Skeletal muscle cell (primary cell): ENCODE measurements around the gene NRDE2.

Experiments
- DNase-seq: peaks from one replicate; pipeline ENCODE4 v3.0.0-alpha.2; 2010; ENCODE audit warnings: low read depth
- H3K4me3 ChIP-seq: 2 replicates; pipeline ENCODE4 v1.5.1; 2011; ENCODE audit warnings: low read depth, mild to moderate bottlenecking, control low read depth, low read length, moderate library complexity

Gene NRDE2

DNA sequence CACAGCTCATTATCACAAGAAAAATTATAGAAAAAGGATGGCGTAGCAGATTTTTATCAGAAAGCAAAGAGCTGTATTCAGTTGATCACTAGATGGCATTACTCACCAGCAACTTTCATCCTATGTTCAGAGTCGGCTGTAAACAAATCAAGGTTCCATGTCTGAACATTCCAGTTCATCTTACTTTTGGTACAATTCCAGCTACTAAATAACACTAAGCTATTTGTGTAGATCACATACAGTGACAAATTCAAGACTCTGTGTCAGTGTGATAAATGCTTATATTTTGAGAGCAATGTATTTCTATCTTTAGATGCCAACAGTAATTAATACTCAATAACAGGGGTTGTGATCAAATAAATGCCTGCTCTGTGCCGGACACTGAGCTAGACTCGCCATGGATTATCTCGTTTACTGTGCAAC is 30.1 kb downstream of the NRDE2 start:
- DNase-seq, result peak; percentile 47
- no peak overlapping the region for H3K4me3 ChIP-seq

DNA sequence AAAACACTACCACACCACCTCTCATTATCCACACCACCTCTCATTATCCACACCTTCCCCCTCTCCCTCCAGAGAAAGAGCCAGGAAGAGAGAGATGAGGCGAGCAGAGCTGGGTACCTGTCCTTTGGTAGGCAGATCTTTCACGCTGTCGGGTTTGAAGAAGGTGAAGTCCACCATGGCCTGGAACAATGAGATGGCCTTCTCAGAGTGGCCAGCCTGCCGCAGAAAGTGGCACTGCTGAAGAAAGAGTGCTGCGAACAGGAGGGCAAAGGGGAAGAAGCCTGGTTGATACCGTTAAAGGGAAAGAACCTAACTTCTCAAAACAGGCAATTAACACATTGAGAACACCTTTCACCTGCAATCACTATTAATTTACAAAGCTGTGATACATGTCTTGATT is 30.6 kb downstream of the NRDE2 start:
- H3K4me3 ChIP-seq, result no peak overlapping the region
- no peak for DNase-seq

DNA sequence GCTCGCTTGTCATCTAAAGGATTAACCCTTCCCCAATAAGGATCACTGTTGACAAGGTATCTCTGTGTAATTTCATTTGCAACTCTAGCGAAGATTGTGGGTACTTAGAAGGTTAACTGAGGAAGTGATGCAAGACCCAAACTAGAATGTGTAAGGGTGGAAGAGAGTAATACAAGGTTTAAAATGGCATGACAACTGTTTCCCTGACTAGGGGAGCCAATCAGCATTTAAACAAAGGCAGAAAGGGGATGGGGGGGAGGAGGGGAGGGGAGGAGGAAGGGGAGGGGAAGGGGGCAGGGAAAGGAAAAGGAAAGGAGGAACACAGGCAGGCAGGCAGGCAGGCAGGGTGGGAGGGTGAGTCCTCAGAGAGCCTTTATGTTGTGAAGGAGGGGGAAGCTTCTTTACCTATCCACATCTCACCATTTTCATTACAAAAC is 31.1 kb downstream of the NRDE2 start:
- DNase-seq, result no peak
- H3K4me3 ChIP-seq, result no peak overlapping the region

DNA sequence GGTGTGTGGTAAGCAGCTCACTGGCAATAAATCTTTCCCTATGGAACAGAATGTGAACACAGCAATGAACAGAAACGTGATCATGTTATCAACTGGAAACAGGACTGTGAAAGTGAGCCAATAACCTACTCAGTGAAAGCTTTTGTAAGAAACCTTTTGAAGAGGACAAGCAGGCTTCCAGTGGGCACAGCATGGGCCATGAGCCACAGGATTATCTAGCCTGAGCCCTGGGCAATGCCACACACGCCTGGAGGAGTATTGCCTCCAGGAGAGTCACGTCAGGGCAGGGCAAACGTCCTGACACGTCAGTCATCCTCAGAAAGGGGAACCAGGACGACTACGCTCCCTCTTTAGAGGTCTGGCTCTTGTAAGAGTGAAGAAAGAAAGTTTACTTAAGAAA is 32.3 kb downstream of the NRDE2 start:
- DNase-seq, result no peak
- no peak overlapping the region for H3K4me3 ChIP-seq

DNA sequence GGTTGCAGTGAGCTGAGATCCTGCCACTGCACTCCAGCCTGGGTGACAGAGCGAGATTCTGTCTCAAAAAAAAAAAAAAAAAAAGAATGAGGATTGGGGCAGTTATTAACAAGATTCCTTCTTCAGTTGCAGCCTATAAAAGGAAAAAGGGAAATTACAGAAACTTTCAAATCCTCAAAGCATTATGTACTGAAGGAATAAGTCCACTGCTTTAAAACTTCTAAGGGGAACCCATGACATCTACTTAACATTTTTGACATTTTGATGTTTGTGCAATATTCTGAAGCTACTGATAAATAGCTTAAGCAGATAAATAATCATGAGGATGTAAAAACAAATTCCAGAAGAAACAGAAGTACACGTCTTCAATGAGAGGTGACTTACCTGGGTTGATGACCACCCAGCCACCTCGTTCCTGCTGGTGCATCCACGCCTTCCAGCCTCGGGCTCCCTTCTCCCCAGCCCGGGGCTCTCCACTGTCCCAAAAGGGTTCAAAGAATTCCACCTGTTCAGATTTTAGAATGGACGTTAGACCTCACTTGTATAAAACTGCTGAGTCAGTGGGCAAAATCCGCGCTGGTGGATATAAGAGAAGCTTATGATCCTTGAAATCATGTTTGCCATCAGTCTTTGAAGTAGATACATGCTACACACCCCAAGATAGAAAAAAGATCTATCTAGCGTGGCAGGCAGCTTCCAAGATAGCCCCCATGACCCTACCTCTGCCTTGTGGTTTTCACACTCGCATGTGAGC is 33.7 kb downstream of the NRDE2 start:
- DNase-seq, result no peak
- H3K4me3 ChIP-seq, result no peak overlapping the region

DNA sequence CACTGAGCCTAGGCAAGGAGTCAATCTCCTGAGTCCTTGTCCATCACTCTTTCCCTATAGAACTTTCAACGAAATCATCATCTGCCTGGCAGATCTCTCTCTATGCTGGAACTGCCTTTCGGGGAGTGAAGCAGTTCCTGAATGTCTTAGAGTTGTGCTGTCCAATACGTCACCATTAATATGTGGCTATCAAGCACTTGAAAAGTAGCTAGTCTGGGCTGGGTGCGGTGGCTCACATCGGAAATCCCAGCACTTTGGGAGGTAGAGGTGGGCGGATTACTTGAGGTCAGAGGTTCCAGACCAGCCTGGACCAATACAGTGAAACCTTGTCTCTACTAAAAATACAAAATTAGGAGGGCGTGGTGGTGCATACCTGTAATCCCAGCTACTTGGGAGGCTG is 35.1 kb downstream of the NRDE2 start:
- no peak overlapping the region for H3K4me3 ChIP-seq
- no peak for DNase-seq

DNA sequence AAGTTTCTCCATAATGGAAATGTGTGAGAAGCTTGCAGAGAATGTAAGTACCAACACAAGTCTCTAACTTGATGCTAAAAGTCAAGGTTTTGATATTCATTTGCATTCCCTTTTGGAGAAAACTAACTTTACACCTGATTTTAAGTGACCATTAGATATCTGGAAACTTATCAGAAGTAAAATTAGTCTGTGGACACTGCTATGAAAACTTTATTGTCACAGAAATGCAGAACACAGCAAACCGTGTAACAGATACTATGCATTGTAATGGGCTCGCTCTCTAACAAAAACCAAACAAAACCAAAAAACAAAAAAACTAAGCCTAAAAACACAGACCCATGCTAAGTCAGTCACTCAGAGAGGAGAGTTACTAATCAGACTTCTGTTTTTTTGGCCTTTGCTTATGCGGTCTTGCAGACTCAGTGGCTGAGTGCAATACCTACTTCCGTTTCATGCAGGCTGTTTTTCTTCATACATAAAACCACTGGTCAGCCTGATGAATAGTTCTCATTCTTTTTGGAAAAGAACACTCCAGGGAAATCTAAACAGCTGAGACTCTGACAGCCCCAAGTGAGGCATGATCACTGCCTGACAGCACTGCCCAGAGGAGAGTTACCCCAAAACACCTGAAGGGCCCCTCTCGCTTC is 35.7 kb downstream of the NRDE2 start:
- no peak for DNase-seq
- H3K4me3 ChIP-seq, result no peak overlapping the region

DNA sequence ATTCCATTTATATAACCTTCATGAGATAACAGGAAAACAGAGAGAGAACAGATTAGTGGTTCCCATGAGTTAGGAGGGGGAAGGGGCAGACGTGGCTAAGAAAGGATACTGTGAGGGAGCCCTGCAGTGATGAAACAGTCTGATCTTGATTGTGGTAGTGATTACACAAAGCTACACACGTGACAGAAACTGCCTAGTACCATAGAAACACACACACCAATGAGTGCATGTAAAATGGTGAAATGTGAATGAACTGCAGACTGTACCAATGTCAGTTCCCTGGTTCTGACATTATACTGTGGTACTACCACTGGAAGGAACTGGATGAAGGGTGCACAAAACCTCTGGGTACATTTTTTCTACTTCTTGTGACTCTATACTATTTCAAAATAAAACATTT is 36.9 kb downstream of the NRDE2 start:
- no peak overlapping the region for H3K4me3 ChIP-seq
- no peak for DNase-seq

DNA sequence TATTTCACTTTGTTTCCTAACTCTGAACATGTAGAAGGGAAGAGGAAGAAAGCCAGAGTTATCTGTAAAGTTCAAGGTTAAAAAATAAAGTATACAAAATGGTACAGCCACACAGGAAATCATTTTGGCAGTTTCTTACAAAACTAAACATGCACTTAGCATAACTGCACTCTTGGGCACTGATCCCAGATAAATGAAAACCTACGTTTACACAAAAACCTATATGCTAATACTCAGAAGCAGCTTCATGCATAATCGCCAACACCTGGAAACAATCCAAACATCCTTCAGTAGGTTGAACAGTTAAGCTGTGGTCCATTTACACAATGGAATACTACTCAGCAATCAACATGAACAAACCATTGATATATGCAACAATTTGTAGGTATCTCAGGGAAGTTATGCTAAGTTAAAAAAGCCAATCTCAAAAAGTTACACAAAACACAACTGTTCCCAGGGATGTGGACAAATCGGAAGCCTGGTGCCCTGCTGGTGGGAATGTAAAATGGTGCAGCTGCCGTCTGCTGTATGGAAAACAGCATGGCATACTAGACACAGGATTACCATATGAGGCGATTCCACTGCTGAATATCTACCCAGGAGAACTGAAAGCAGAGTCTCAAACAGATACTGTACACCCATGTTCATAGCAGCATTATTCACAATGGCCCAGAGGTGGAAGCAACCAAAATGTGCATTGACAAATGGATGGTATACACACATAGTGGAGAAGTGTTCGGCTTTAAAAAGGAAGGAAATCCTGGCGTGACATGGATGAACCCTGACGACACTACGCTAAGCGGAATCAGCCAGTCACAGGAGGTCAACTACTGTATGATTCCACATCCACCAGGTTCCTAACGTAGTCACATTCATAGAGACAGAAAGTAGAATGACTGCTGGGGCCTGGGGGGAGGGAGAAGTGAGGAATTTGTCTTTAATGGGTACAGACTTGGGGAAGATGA is 37.7 kb downstream of the NRDE2 start:
- DNase-seq, result no peak
- no peak overlapping the region for H3K4me3 ChIP-seq

DNA sequence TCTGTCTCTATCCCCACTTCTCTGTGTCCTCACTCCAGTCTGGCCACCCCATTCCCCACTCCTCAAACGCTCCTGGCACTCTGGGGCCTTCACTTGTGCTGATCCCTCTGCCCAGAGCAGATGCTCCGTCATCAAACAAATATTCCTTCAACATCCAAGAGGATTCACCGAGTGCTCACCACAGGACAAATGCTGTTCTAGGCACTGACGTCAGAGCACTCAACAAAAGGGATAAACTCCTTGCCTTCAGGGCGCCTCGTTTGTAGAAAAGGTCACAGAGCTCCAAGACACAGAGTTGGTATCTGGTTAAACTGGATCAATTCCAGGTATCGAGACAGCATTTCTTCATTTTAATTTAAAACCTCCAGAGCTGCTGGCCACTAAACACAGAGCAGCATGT is 40.0 kb downstream of the NRDE2 start:
- H3K4me3 ChIP-seq, result no peak overlapping the region
- DNase-seq, result no peak

DNA sequence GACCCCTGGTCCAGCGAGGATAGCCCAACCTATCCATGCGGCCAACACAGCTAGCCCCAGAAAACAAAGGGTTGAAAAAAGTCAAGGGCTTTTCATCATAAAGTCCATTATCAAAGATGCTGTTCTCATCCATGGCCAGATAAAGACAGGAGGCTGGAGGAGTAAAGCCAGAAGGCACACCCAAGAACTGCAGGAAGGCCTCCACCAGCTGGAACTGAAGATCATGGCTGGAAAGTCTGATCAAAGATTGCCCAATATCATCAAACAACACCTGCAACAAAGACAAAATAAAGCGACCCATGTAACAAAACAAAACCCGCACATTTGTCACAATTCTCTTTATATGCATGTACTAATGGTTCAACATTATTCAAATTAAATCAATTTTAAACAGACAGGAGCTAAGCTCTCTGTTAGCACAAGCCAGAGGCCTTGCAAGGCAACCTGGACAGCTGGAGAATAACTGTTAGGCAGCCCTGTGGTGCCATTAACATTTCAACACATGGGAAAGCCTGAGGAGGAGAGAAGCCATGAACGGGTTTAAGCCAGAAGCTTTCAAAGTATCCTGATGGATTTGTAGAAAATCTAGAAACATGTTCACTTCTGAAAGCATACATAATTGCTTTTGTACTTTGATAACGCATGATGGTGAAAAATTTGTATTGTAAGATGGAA is 41.3 kb downstream of the NRDE2 start:
- DNase-seq, result no peak
- H3K4me3 ChIP-seq, result no peak overlapping the region

DNA sequence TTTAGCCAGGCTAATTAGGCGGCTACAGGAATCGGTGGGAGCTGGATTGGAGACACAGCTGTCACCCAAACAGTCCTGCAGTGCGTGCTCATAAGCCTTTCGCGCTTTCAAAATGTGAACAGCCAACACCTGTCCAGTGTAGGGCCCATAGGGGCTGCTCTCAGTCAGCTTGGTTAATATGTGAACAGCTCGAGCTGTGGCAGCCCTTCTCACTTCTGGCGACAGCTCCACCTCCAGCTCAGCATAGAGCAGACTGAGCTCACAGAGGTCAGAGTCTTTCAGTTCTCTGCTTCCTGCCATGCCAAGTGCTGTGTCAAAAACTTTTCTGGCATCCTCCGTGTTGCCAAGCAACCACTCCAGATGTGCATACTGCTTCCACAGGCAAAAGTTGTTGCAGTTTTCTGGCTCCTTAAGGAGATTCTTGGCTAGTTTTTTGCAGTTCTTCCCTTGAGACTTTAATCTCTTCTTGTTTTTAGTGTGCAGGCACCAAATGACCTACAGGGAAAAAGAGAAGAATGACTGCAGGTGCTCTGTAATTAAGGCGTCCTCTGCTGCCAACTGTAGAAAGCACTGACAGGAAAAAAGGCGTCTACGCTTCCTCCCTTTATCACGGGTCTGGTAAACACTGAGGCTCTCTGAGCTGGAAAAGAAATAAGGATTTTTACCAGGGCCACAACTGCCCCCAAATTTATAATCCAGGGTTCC is 42.9 kb downstream of the NRDE2 start:
- H3K4me3 ChIP-seq, result no peak overlapping the region
- no peak for DNase-seq

DNA sequence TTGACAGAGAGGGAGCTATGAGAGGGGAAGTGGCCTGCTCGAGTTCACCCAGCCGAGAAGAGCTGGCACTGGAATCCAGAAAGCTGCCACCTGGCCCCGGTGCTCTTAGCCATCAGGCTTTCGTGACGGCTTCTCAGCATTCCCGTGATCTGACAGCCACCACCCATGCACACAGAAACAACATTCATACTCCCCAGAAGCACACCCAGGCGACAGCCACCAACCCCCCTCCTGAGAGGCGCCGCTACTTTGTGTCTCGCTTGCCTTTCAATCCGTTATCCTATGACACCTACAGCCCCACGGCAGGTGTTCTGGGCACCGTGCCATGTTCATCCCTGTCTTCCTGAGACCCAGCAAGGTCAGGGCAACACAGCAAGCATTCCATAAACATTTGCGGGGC is 44.0 kb downstream of the NRDE2 start:
- DNase-seq, result no peak
- H3K4me3 ChIP-seq, result no peak overlapping the region

DNA sequence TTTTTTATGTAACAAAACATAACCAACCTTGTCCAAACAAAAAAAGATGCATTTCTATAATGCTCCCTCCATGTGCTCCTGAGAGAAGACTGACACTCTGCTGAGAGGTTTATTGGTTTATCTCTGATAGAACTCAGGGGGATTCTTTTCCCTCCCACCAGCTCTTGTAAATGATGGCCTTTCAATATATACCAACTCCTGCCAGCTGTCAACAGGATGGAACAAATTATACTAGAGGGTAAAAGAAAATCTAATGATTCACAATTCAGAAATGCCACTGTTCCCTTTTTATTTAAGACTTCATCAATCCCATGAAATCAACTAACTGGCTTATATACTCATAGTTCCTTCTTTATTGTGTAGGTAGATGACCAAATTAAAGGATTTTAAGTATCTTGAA is 50.0 kb downstream of the NRDE2 start:
- no peak for DNase-seq
- no peak overlapping the region for H3K4me3 ChIP-seq

DNA sequence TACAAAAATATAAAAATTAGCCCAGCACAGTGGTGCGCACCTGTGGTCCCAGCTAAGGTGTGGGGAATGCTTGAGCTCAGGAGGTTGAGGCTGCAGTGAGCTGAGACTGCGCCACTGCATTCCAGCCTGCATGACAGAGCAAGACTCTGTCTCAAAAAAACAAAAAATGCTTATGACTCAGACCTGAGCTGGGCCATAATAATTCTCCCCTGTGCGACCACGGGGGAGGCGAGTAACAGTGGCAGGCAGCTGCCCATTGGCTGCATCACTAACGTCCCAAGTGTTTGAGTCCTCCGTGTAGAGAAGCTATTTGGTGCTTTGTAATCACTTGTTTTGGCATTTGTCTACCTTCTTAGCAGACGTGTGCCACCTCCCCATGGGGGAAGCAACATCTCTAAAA is 50.5 kb downstream of the NRDE2 start:
- no peak for DNase-seq
- H3K4me3 ChIP-seq, result no peak overlapping the region

DNA sequence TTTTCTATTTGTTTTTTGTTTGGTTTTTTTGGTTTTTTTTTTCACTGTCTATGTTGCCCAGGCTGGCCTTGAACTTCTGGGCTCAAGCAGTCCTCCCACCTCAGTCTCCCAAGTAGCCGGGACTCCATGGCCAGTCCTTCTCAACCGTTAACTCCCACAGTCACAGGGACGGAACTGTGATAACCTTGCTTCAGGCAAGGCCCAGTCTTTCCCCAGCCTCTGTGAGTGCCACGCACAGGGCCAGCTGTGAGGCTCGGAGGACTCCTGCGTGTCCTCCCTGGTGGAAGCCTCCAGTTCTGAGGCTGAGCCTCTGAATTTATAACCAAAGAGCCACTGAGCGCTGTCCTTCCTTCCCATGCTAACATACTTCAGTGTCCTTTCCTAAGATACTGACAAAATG is 51.6 kb downstream of the NRDE2 start:
- H3K4me3 ChIP-seq, result no peak overlapping the region
- DNase-seq, result no peak

DNA sequence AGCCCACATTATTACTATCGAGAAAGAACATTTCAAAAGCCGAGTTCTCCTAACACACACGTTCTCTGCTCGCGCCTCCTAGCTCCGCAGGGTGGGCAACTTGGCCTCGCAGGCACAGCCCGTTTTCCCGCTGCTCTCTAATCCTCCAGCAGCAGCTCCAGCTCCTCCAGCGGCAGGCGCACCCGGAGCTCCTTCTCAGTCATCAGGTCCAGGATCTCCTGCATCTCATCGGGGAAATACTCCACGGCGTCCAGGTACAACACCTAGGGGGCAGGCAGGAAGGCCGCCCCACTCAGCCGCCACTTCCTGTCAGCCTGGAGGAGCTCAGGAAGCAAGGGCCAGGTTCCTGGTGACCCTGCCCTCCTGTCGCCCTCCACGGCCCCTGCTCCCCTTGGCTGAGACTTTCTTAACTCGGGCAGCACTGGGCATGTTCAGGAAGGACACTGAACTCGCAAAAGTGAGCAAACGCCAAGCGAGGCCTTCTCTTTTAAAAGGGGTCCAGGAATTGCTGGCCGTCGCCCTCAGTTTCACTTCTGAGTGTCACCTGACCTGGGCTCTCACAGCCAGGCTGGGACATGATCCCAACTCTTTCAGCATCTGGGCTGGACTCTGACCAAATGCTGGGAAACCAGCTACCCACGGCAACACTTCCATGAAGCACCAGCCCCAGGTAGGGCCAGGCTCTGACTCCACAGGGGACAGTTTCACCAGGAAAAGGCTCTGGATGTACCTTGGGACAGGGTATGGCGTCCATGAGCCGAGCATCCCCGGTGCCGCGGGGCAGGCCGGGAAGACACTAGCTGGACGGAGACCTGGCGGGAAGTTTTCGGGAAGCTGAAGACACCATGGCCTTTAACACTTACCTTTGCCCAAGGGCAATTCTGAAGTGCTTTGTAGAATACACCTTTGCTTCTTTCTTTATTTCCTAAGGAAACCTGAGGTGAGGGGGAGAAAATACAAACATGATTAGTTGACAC is 53.3 kb downstream of the NRDE2 start:
- DNase-seq, result no peak
- no peak overlapping the region for H3K4me3 ChIP-seq

DNA sequence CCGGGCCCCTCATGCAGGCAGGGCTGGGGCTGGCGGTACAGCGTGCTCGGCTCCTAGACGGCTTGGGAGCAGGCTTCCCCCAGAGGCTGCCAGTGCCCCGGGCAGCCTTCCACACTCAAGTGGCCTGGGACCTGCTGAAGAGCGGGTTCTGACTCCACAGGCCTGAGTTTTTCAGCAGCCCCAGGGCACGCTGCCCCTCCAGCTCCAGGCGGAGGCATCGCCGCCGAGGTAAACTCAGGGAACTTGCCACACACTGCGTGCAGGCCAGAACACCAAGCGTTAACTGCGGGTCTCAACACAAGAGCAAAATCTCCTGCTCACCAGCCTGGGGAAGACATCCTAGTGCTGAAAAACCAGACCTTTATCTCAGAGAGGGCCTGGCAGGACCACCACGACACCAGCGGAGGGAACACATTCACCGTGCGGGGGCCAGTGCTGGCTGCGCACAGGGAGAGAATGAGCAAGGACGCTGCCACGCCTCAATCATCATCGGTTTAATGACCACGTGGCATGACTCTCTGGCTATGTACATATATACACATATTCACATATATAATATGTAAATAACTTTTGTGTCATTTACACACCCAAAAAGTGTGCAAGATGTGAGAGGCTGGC is 54.1 kb downstream of the NRDE2 start:
- no peak overlapping the region for H3K4me3 ChIP-seq
- DNase-seq, result no peak
